ENCODE results near the gene PLXNC1. TPM values are rescaled to one million over a fixed set of nuclear protein-coding genes. Genes with fewer than 3 reads are reported as not detected.

Gene PLXNC1
- total RNA-seq, 3 donors from 2014 or later, result 5.2 to 13.2 (median 6.2) TPM

GRCh38 chr12:94111302-94111701 is 37.1 kb upstream of the PLXNC1 start:
- Histone ChIP-seq H3K4me1 (ENCODE audit: low read depth) (no peaks in the 10 kb centered on the region), H3K4me3 (no peak overlapping the region), H3K9me3 (no peaks in the 10 kb centered on the region), H3K36me3 (ENCODE audit: low read depth) (no peaks in the 10 kb centered on the region)
- DNase-seq (no peak), ATAC-seq (no peak)
- intact Hi-C loops (cut with DNase I, micrococcal nuclease), result no loop called here
- TF ChIP-seq CTCF (IDR thresholded peaks at IDR 0.05), result no peak

GRCh38 chr12:94112121-94112520 is 36.3 kb upstream of the PLXNC1 start:
- Histone ChIP-seq H3K9me3 (no peaks in the 10 kb centered on the region), H3K4me3 (no peak overlapping the region), H3K4me1 (ENCODE audit: low read depth) (no peaks in the 10 kb centered on the region), H3K36me3 (ENCODE audit: low read depth) (no peaks in the 10 kb centered on the region)
- peak; percentile 20 for ATAC-seq
- no peak for DNase-seq
- intact Hi-C loops (cut with DNase I, micrococcal nuclease), result no loop called here
- TF ChIP-seq CTCF (IDR thresholded peaks at IDR 0.05), result no peak

DNA sequence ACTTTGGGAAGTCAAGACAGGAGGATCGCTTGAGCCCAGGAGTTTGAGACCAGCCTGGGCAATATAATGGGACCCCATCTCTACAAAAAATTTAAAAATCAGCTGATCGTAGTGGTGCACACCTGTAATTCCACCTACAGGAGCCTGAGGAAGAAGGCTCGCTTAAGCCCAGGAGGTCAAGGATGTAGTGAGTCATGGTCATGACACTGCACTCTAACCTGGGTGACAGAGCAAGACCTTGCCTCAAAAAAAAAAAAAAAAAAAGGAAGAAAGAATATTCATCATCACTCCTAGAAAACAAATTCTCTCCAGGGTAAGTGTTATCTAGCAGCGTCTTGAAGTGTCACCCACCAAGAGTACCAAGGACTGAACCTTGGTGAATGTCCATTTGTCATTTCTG is 34.2 kb upstream of the PLXNC1 start:
- Histone ChIP-seq H3K9me3 (no peaks in the 10 kb centered on the region), H3K4me1 (ENCODE audit: low read depth) (no peaks in the 10 kb centered on the region), H3K4me3 (no peak overlapping the region), H3K36me3 (ENCODE audit: low read depth) (no peaks in the 10 kb centered on the region)
- no peak for ATAC-seq
- TF ChIP-seq CTCF (IDR thresholded peaks at IDR 0.05), result no peak
- DNase-seq, result no peak
- intact Hi-C loops (cut with DNase I, micrococcal nuclease), result no loop called here

GRCh38 chr12:94116191-94116590 is 32.2 kb upstream of the PLXNC1 start:
- Histone ChIP-seq H3K4me1 (ENCODE audit: low read depth) (no peaks in the 10 kb centered on the region), H3K4me3 (no peak overlapping the region), H3K36me3 (ENCODE audit: low read depth) (no peaks in the 10 kb centered on the region), H3K9me3 (no peaks in the 10 kb centered on the region)
- TF ChIP-seq CTCF (IDR thresholded peaks at IDR 0.05), result no peak
- intact Hi-C loops (cut with DNase I, micrococcal nuclease), result no loop called here
- ATAC-seq (no peak), DNase-seq (no peak)

DNA sequence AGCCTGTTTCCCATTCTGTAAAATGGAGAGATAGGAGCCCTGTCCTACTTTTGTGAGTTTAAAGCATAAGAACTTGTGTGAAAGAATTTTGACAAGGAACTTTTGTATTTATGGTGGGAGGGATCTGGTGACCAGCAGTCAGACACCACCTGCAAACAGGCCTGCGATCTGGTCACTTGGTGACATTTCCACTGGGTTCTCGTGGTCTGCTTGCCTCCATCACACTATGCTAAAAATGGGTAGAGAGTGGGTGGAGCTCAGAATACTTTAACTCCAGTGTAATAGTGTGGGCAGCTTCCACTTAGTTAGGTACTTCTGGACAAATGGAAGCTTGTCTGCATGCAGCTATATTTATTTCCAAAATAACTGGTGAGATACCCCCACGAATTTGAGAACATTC is 26.5 kb upstream of the PLXNC1 start:
- no peak for DNase-seq
- no peaks in the 10 kb centered on the region for H3K9me3 ChIP-seq
- TF ChIP-seq CTCF (IDR thresholded peaks at IDR 0.05), result no peak
- ATAC-seq, result no peak
- no peaks in the 10 kb centered on the region for H3K4me1 ChIP-seq (ENCODE audit: low read depth)
- H3K36me3 ChIP-seq (ENCODE audit: low read depth), result no peaks in the 10 kb centered on the region
- H3K4me3 ChIP-seq, result no peak overlapping the region
- intact Hi-C loops (cut with DNase I, micrococcal nuclease), result no loop called here

DNA sequence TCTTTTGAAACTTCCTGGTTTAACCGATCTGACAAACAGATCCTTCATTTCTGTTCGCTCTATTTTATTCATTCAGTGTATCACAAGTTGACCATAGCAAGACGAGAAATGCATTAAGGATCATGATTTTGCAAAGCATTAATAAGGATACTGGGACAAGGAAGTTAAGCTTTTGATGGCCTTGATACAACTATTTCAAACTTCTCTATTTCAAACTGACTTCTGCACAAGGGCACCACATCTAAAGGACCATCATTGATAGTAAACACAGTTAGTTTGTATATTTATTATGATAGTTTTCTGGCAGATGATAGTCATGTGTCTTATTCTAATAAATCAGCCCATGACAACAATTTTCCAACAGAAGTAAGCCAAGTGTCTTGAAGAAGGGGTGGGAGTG is 25.8 kb upstream of the PLXNC1 start:
- intact Hi-C loops (cut with DNase I, micrococcal nuclease), result no loop called here
- ATAC-seq, result no peak

More for the DNA sequence above, 25.8 kb upstream of the PLXNC1 start:
- Histone ChIP-seq H3K4me1 (ENCODE audit: low read depth) (no peaks in the 10 kb centered on the region), H3K36me3 (ENCODE audit: low read depth) (no peaks in the 10 kb centered on the region), H3K9me3 (no peaks in the 10 kb centered on the region), H3K4me3 (no peak overlapping the region)
- no peak for DNase-seq
- no peak for TF ChIP-seq CTCF (IDR thresholded peaks at IDR 0.05)
